GM12878 (cell line): Measurements from ENCODE around the gene MAPK8IP3. TPM values are rescaled to one million over a fixed set of nuclear protein-coding genes. Genes with fewer than 3 reads are reported as not detected.

Experiments used
- ATAC-seq: fragments of 200-7000 bp; cut with Tn5 transposase; 3 replicates; pipeline ENCODE4 v1.9.1; 2020; ENCODE audit warnings: mild to moderate bottlenecking, moderate library complexity
- BruUV-seq: library from RNA; stranded (reverse); fragments of 400-500 nt; replicated peaks from 2 replicates; lab custom pipeline; 2021; lab: Mats Ljungman, UMichigan
- CTCF ChIA-PET: fragments of 300-600 bp; sonication (Branson Sonifier 250); formaldehyde crosslinking; extraction: SDS; loops from one replicate; lab custom pipeline; 2021; ENCODE audit warnings: inconsistent platforms; lab: Yijun Ruan, JAX
- POLR2A ChIA-PET: fragments of 350-600 bp; formaldehyde crosslinking; extraction: SDS; loops from one replicate; lab custom pipeline; 2021; ENCODE audit warnings: inconsistent platforms; lab: Charles Lee
- RAD21 ChIA-PET: fragments of 300-600 bp; sonication (Branson Sonifier 250); formaldehyde crosslinking; loops from one replicate; lab custom pipeline; 2023; ENCODE audit warnings: antibody characterized with exemption; ENCODE audit not compliant: unreplicated experiment; lab: Charles Lee
- SMC1A ChIA-PET: fragments of 300-600 bp; sonication (Branson Sonifier 250); formaldehyde crosslinking; loops from one replicate; lab custom pipeline; 2023; ENCODE audit not compliant: unreplicated experiment, uncharacterized antibody; lab: Charles Lee
- DNase-seq: peaks from one replicate; pipeline ENCODE4 v3.0.0-alpha.2; 2011; ENCODE audit warnings: low read depth, low spot score
- FAIRE-seq: peaks from 3 replicates; lab custom pipeline; 2011; peaks lifted over from hg19 to GRCh38; lab: Jason Lieb, UNC
- H2AFZ ChIP-seq: 2 replicates; pipeline ENCODE4 v1.6.0; 2011; ENCODE audit warnings: low read depth, low read length, control low read depth; ENCODE audit not compliant: control insufficient read depth
- H3K27ac ChIP-seq: 2 replicates; pipeline ENCODE4 v1.5.1; 2011; ENCODE audit warnings: control low read depth; ENCODE audit not compliant: control insufficient read depth, insufficient read depth
- H3K27me3 ChIP-seq, 2 experiments: replicated peaks in 1 of 2; 2 replicates each; pipeline versions ENCODE4 v1.6.0 to v1.6.1; 2011; ENCODE audit warnings: low read length in 1 of 2; ENCODE audit not compliant: control insufficient read depth in 2 of 2, insufficient read depth in 2 of 2
- H3K36me3 ChIP-seq, 2 experiments: 2 replicates each; pipeline ENCODE4 v1.5.1; 2011; ENCODE audit warnings: low read length in 1 of 2; ENCODE audit not compliant: control insufficient read depth in 2 of 2, insufficient read depth in 2 of 2
- H3K4me1 ChIP-seq: 2 replicates; pipeline ENCODE4 v1.6.1; 2011; ENCODE audit warnings: mild to moderate bottlenecking, low read length, moderate library complexity, mixed read lengths; ENCODE audit not compliant: control insufficient read depth, insufficient read depth
- H3K4me2 ChIP-seq: 2 replicates; pipeline ENCODE4 v1.6.0; 2011; ENCODE audit warnings: control low read depth; ENCODE audit not compliant: control insufficient read depth, insufficient read depth
- H3K4me3 ChIP-seq: fragments of 200-600 bp; sonication (generic); 2 replicates; pipeline ENCODE4 v1.5.1; 2016
- H3K79me2 ChIP-seq: 2 replicates; pipeline ENCODE4 v1.6.0; 2011; ENCODE audit warnings: low read length; ENCODE audit not compliant: control insufficient read depth, insufficient read depth
- H3K9ac ChIP-seq: 2 replicates; pipeline ENCODE4 v1.8.0; 2011; ENCODE audit warnings: low read length, control low read depth, mixed read lengths; ENCODE audit not compliant: control insufficient read depth, insufficient read depth
- H3K9me3 ChIP-seq: replicated peaks from 3 replicates; pipeline ENCODE4 v1.5.1; 2011; ENCODE audit warnings: mild to moderate bottlenecking, low read length; ENCODE audit not compliant: control insufficient read depth, insufficient read depth
- H4K20me1 ChIP-seq: 2 replicates; pipeline ENCODE4 v1.6.0; 2011; ENCODE audit not compliant: control insufficient read depth, insufficient read depth
- CHD4 ChIP-seq: fragments of 200-600 bp; sonication (generic); IDR thresholded peaks from 2 replicates; pipeline ENCODE4 v1.6.1; 2016; ENCODE audit warnings: mild to moderate bottlenecking
- EZH2 ChIP-seq: IDR thresholded peaks from 2 replicates; pipeline ENCODE4 v1.6.1; 2012; ENCODE audit warnings: low read depth, mild to moderate bottlenecking, control low read depth, inconsistent platforms, low read length, borderline replicate concordance; ENCODE audit not compliant: control insufficient read depth
- IKZF2 ChIP-seq, 2 experiments: fragments of 450-650 bp; IDR thresholded peaks; 2 replicates each; pipeline ENCODE4 v1.6.1; 2017; ENCODE audit warnings: mild to moderate bottlenecking in 2 of 2, moderate library complexity in 2 of 2
- SMAD1 ChIP-seq: fragments of 450-650 bp; IDR thresholded peaks from 2 replicates; pipeline ENCODE4 v1.6.1; 2018; ENCODE audit warnings: mild to moderate bottlenecking, low read depth; ENCODE audit not compliant: partially characterized antibody
- ZNF592 ChIP-seq: fragments of 450-650 bp; IDR thresholded peaks from 2 replicates; pipeline ENCODE4 v1.6.1; 2017; ENCODE audit warnings: mild to moderate bottlenecking, moderate library complexity
- WGBS: methylation state at CpG from one replicate; pipeline ENCODE4 v1.1.6; 2016; ENCODE audit warnings: low lambda C conversion rate; ENCODE audit not compliant: insufficient replicate concordance, insufficient coverage; ENCODE audit errors: missing lambda C conversion rate; 5-methylcytosine and 5-hydroxymethylcytosine counted together
- in situ Hi-C: fragments of 300-500 bp; cut with MboI; formaldehyde crosslinking; loops from 9 replicates; pipeline ENCODE4 v1.14.3; 2018; ENCODE audit warnings: mixed read lengths
- intact Hi-C: fragments of 100-400 bp; cut with micrococcal nuclease; formaldehyde crosslinking; loops from one replicate; pipeline ENCODE4 v1.14.2; 2022; ENCODE audit not compliant: unreplicated experiment
- polyA plus RNA-seq, 11 experiments: library from polyadenylated mRNA; depleted of rRNA in 4 of 11; unstranded in 6 of 11; stranded (reverse) in 5 of 11; fragments of >200 nt; fragmentation: Nextera tagmentation in 4 of 11; fragmentation: Illumina TruSeq in 1 of 11; extraction: Ambion mirVana in 4 of 11; extraction: Trizol in 1 of 11; gene quantifications; 1 replicate in 1 of 11; 2 replicates in 10 of 11; pipeline versions ENCODE4 v1.2.1 to v1.2.3, GENCODE V29; 2011 to 2016; ENCODE audit warnings: inconsistent platforms in 2 of 11, missing spikeins in 2 of 11, low read depth in 1 of 11
- total RNA-seq, 4 experiments: library from RNA; depleted of rRNA in 3 of 4; stranded (reverse); fragments of >200 nt in 3 of 4; fragmentation: Illumina TruSeq in 1 of 4; extraction: Trizol in 1 of 4; gene quantifications; 2 replicates each; pipeline versions ENCODE4 v1.2.1 to v1.2.3, GENCODE V29; 2013 to 2021

The MAPK8IP3 gene
- total and polyA plus RNA-seq, 10 of the 15 experiments (the other 5 are each of a cell fraction or from before 2014, with no cell fraction given): 0.06 to 67.9 (median 18.2) TPM

GRCh38 chr16:1729026-1729425, 23.0 kb downstream of the MAPK8IP3 start (continued):
- TF ChIP-seq ZNF592 (no peak), CHD4 (no peak)

- no peaks in the 10 kb centered on the region; the same call in 1 of the 2 replicates for H3K79me2 ChIP-seq
- peaks cover under 1% of the 10 kb centered on the region; the same call in 1 of the 3 replicates for H3K9me3 ChIP-seq
- no peak for DNase-seq
- intact Hi-C loops (no loop called here), in situ Hi-C loops (no loop called here)
- H3K9ac ChIP-seq: no peak overlapping the region
- BruUV-seq: no TSS peak
- no peak for FAIRE-seq
- CTCF ChIA-PET: no interaction called here
- TF ChIP-seq SMAD1 (no peak), IKZF2 (IDR thresholded peaks at IDR 0.05) (no peak), EZH2 (no peak)
- no peak overlapping the region for H3K27ac ChIP-seq
- no peaks in the 10 kb centered on the region for H3K4me1 ChIP-seq
- POLR2A ChIA-PET: no interaction called here
- no peak for ATAC-seq
- peaks cover 9 to 39% of the 10 kb centered on the region in 2 experiments for H3K36me3 ChIP-seq
- WGBS: 99% methylated on average over 34 of the region's 35 CpGs
- H4K20me1 ChIP-seq: no peaks in the 10 kb centered on the region; the same call in 1 of the 2 replicates
- H2AFZ ChIP-seq: no peak overlapping the region
- no peak overlapping the region for H3K4me3 ChIP-seq
- H3K4me2 ChIP-seq: no peak overlapping the region
- SMC1A ChIA-PET: no interaction called here
- RAD21 ChIA-PET: no interaction called here
- no peaks in the 10 kb centered on the region for H3K27me3 ChIP-seq
These were observed 23.4 kb downstream of the MAPK8IP3 start for GRCh38 chr16:1729445-1729844.
